GM19351 (cell line): ENCODE results near the gene LGALS13.

Experiments
- ATAC-seq: cut with Tn5 transposase; IDR thresholded peaks from one replicate; pipeline ENCODE4 v1.9.1; 2021; ENCODE audit warnings: mild to moderate bottlenecking, moderate library complexity; ENCODE audit not compliant: unreplicated experiment

The LGALS13 gene, protein sequence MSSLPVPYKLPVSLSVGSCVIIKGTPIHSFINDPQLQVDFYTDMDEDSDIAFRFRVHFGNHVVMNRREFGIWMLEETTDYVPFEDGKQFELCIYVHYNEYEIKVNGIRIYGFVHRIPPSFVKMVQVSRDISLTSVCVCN

DNA sequence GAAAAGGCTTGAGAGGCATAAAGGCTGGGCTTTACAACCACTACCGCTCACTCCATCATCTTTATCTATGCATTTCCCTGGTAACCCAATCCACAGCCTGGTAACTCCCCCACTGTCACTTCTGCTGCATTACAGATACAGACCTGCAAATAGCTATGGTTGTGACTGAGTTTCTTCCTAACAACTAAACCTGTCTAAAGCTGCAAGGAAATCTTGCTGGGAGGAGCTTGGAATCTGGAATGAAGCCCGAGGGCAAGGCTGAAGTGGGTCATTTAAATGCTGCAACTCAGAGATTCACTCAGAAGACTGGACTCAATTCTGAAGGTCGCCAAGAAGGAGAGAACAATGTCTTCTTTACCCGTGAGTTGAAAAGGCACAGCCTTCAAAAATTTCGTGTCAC, at the start of gene LGALS13:
Gene LGALS13, plus strand, starts transcription at position 301 of the 400 bp plus-strand sequence. Its CDS starts 45 bp downstream, at position 346.
- no peak for ATAC-seq

DNA sequence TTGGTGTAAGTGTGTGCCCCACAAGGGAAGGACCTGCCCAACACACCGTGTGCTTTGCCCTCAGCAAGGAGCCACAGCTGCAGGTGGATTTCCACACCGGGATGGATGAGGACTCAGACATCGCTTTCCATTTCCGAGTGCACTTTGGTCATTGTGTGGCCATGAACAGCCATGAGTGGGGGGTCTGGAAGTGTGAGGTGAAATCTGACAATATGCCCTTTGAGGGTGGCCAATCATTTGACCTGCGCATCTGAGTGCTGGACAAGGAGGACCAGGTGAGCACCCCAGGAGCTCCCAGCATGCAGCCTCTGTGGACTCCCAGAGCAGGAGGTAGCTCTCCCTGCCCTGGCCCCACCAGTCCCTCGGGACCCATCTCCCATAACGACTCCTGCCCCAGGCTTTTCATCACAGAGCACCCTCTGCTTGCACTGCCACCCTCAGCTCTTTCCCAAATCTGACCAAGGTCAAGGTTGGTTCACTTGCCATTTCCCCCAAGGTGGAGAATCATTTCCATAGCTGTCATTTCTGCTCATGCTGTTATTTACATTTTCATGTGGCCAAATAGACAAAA, 49.2 kb upstream of the LGALS13 start:
- no peak for ATAC-seq

DNA sequence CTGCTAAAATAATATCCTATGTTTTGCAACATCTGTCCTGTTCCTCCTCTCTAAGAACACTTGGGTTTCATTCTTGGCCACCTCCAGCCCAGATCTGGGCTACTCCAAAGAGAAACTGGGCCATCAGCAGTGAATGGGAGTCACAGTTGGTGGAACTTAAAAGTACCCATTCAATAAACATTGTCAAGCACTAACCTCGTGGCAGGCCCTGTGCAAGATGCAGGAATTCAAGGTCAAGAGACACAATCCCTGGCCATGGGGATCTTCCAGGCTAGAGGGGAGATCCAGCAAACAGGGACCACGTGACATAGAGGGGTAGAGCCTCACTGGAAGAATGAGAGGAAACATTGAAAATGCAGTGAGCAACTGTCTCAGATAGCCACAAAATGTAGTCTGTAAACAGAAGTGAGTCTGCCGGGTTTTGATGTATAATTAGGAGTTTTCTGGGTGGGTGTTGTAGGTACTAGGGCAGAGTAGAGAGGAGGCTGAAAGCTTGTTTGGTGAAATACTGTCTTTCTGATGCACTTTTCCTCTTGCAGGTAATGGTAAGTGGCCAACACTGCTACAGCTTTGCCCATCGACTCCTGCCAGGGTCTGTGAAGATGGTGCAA, 47.5 kb upstream of the LGALS13 start:
- no peak for ATAC-seq

DNA sequence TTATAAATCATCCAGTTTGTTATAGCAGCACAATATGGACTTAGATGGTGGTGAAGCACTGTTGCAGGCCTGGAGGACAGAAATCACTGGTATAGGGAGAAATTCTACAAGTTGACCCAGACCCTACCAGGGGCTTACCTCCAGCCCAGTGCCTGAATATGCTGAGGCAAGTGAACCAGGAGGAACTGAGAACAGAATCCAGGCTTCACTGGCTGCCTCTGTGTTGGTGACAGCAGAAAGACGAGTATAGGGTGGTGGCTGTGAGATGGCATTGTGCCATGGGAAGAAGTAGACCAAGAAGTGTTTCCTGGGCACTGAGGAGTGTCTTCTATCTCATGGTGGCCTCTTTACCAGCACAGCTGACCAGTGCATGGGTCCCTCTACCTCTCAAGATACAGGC, 46.4 kb upstream of the LGALS13 start:
- no peak for ATAC-seq

DNA sequence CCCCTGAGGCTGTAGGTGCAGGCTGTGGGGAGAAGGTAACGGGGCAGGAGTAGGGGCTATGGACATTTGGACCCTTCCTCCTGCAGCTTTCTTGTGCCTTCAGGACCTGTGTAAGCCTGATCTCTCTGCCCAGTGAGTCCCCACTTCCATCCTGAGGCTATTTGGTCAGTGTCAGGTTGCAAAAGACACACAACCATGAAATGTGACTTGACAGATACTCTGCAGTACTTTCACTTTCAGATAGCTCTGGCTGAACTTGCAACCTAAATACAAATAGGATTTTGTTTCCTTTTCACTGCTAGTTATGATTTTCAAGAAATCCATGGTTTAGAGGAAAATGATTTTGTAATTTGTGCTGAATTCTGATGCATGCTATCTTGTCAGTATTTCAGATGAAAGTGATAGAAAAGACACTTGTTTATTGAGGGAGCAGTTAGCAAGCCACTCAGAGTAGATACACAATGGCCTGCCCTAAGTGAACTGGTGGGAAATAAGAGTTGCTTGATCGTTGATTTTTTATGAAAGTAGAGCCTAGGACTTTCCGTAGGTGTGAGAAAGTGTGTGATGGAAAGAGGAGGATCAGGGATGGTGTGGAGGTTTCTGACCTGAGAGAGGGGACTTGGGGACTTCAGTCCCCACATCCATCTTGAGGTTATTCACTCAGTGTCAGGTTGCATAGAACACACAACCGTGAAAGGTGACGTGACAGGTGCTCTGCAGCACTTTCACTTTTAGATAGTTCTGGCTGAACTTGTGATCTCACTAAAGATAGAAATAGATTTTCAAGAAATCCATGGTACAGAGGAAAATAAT, 44.3 kb upstream of the LGALS13 start:
- ATAC-seq: no peak

DNA sequence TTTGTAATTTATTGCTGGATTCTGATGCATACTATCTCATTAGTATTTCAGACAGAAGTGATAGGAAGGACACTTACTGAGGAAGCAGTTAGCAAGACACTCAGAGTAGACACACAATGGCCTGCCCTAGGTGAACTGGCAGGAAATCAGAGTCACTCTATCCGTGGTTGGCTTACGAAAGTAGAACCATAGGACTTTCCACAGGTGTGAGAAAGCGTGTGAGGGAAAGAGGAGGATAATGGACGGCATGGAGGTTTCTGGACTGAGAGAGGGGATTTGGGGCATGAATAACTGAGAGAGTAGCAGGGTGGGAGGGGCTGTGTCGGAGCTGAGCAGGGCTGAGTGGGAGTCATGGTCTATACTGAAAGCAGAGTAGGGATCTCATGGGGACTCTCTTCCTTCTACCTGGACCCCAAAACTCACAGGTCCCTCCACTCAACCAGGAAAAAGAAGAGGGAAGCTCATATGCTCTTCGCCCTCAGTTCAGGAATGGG, 43.7 kb upstream of the LGALS13 start:
- ATAC-seq: no peak

DNA sequence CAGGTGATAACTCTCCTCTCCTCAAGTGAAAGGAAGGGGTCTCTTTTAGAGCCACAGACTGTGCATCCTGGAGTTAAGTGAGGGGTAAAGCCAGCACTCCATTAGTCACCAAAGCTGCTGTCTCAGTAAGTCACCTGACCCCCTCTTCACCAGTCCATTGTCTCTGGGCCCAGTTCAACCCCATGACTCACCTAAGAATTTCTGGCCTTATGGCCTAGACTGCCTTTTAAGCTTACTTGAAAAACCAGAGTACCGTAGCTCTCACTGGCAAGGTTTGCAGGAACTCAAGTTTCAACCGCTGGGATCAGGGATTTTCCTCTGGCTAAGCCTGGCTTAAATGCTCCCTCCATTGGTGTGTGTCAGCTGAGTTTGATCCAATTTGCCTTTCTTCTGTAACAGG, 38.9 kb upstream of the LGALS13 start:
- no peak for ATAC-seq

DNA sequence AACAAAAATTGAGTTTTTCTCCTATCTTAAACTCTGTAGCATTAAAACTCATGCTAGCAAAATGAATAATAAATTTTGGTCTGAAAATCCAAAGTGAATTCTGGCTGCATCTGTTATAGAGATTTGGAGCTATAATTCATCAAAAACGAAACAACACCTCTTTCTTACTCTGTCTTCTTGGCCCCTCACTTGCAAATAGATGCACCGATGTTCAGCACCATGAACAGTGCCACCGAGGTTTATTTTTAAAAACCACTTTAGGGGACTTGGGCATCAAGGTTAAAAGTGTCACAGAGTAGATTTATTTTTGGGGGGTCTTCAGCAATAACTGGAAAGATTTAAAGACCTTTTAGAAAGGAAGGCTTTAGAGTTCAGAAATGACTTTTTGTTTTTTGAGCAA, 36.3 kb upstream of the LGALS13 start:
- no peak for ATAC-seq

DNA sequence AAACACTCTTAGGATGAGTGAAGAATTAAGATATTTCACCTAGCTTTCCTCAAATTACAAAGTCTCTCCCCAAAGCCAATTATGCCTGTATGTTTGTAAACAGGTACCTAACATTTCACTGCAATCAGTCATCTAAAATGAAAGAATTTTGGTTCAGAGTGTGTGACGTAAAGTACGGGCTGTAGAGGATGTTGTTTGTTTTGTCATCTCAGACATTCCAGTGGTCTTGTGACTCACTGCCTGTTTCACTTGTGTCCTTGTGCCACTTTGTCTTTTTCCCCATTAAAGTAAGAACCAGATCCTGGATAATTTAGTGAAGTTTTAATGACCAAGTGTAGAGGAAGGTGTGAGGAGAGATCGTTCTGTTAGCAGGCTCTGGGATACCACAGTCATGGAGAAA, 33.7 kb upstream of the LGALS13 start:
- no peak for ATAC-seq

DNA sequence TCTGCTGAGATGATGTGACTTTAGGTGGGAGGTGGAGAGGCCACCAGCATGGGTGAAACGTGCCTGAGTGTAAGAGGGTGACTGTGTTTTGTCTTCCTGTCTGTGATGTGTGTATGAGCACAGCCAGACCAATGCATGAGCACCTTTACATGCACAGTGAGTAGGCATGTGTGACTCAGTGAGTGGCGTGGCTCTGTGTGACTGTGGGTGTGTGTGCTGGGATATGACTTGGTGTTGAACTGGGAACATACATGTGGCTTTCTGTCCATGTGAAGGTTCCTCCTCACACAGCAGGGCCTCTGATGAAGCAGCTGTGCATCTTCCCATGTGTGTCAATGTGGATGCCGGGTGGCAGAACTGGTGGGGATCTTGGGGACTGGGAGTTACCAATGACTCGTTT, 19.9 kb upstream of the LGALS13 start:
- ATAC-seq: no peak

DNA sequence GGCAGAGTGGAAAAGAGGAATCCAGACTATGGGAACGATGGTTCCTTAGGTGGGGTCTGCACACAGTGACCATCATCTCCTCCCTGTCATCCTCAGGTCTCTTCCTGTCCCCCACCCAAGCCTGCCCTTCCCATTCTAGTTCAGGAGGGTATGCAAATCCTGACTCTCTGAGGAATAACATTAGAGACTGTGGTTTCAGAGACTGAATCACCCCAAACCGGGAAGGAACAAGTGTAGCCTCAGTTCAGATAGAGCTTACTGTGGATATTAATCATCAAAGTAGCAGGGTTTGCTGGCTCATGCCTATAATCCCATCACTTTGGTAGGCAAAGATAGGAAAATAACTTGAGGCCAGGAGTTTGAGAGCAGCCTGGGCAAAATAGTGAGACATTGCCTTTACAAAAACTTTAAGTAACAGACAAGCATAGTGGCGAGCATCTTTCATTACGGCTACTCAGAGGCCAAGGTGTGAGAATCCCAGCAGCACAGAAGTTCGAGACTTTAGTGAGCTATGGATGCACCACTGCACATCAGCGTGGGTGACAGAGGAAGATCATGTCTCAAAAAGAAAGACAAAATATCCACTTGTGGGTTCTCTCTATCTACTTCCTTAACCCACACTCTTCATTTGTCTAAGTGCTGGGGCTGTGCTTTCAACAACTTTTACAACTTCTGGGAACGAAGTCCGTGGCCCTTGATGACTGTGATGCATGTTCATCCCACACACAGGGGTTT, 19.3 kb upstream of the LGALS13 start:
- ATAC-seq: no peak

DNA sequence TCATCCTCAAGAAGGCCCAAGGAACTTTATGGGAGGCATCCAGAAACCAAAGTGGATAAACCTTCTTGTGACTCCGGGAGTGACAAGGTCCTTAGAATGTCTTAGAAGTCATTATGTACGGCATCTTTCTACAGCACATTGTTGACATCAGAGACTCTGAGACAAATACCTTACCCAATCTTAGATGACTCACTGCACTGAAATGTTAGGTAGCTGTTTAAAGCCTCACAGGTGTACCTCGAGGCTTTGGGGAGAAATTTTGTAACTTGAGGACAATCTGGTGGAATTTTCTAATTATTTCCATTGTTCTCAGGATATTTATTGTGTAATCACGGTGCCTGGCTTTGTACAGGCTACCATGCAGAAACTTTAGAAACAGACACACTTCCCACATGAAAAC, 14.8 kb upstream of the LGALS13 start:
- ATAC-seq: no peak

DNA sequence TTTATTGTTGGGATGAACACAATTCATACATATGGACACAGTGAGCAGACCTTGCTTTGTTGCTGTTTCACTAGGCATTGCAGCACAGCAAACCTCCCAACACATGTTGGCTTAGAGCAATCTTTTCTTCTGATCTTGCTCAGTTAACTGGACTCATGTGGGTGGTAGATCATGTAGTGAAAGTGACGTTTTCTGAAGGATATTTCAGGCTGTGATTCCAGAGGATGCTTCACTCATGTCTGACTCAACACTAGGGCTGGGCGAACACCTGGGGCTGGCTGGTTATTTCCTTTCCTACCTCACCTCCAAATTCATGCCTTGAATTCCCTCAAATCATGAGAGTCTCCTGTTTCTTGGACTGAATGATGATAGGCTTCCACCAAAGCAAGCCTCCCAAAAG, 14.3 kb upstream of the LGALS13 start:
- no peak for ATAC-seq

DNA sequence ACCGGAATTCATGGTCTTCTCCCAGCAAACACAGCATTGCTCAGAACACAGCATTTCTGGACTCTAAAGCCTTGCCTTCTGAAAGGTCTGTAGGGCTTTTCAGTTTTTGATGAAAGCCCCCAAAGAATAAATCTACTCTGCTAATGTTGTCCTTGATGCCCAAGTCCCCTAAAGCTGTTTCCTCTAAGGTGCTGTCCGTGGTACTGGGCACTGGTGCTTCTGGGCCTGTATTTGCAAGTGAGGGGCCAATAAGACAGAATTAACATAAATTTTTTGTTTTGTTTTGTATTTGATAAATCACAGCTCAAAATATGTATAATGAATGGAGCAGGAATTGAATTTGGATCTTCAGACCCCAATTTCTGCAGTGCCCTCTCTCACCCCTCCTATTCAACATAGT, 12.1 kb upstream of the LGALS13 start:
- no peak for ATAC-seq

DNA sequence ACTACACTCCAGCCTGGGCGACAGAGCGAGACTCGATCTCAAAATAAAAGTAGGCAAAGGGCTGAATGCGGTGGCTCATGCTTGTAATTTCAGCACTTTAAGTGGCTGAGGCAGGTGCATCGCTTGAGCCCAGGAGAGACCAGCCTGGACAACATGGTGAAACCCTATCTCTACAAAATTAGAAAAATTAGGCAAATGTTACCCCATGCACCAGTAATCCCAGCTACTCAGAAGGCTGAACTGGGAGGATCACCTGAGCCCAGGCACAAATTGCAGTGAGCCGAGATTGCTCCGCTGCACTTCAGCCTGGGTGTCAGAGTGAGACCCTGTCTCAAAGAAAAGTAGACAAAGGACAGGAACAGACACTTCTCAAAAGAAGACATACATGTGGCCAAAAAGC, 9.9 kb upstream of the LGALS13 start:
- no peak for ATAC-seq

DNA sequence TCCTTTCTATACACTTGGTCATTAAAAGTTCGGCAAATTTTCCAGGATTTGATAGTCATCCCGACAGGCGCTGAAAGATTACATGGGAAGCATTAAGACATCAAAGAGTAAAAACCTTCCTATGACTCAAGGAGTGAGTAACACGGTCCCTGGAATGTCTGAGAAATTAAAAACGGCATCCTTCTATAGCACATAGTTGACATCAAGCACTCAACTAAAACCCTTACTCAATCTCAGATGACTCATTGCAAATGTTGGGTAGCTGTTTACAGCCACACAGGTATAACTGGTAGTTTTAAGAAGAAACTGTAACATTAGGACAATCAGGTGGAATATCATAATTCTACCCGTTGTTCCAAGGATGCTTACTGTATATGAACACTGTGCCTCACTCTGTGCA, 6.4 kb upstream of the LGALS13 start:
- no peak for ATAC-seq

DNA sequence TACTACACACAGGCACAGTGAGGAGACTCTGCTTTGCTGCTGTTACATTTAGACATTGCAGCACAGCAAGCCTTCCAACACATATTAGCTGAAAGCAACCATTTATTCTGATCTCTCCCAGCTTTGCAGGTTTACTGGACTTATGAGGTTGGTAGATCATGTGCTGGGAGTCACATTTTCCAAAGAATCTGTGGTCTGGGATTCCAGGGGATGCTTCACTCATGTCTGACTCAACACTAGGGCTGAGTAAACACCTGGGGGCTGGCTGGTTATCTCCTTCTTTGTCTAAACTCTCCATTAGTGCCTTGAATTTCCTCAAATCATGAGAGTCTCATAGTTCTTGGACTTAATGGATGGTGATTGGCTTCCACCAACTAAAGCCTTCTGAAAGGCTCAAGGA, 5.4 kb upstream of the LGALS13 start:
- ATAC-seq: no peak

DNA sequence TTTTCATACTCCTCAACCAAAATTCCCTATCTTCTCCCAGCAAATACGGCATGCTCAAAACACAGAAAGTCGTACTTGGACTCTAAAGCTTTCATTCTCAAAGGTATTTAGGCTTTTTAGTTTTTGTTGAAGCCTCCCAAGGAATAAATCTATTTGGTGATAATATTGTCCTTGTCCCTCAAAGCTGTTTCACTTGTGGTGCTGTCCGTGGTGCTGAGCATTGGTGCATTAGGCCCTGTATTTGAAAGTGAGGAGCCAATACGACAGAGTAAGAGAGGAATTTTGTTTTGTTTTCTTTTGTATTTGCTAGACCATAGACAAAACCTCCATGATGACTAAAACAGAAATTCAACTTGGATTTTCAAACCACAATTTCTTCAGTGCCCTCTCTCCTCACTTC, 3.2 kb upstream of the LGALS13 start:
- ATAC-seq: no peak

DNA sequence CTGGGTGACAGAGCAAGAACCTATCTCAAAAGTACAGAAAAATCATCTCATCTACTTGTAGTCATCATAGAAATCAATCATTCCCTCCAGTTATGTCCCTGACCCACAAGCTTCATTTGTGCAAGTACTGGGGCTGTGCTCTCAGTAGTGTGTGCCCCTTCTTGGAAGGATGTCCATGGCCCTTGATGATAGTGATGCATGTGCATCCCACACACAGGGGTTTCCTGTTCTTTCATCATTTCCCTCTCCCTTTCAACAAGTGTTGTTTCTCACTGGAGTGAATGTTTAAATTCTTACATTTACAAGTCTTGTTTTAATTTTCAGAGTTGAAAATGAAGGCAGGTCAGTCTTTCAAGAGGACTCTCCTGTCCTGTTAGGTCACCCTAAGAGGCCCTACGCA, 1.5 kb downstream of the LGALS13 start:
- ATAC-seq: no peak

DNA sequence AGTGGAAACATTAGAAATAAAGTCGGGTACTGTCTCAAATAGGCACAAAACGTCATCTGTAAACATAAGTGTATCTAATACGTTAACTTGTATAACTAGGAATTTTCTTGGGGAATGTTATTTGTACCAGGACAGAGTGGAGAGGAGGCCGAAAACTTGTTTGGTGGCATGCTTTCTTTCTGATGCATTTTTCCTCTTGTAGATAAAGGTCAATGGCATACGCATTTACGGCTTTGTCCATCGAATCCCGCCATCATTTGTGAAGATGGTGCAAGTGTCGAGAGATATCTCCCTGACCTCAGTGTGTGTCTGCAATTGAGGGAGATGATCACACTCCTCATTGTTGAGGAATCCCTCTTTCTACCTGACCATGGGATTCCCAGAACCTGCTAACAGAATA, 4.7 kb downstream of the LGALS13 start:
- no peak for ATAC-seq

DNA sequence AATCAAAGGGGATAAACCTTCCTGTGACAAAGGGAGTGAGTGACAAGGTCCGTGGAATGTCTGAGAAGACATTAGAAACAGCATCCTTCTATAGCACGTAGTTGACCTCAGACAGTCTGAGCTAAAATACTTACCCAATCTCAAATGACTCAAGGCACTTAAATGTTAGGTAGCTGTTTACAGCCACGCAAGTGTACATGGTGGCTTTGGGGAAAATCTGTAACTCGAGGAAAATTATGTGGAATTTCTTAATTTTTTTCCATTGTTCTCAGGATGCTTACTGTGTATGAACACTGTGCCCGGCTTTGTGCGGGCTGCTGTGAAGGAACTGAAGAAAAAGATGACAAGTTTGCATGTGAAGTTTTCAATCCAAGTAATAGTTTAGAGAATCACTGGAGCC, 5.2 kb downstream of the LGALS13 start:
- ATAC-seq: no peak
